Brain microvascular endothelial cell (primary cell): ENCODE data around the gene DCC.
A peak's percentile ranks its signal among the peaks of the same experiment; 100 is the strongest.

Experiments used
- DNase-seq: peaks from one replicate; pipeline ENCODE4 v3.0.0-alpha.2; 2020
- H3K27ac ChIP-seq: fragments of 250-450 bp; sonication (Bioruptor Pico); 2 replicates; pipeline ENCODE4 v1.5.1; 2020; ENCODE audit warnings: mild to moderate bottlenecking, moderate library complexity
- H3K27me3 ChIP-seq: fragments of 250-450 bp; sonication (Bioruptor Pico); replicated peaks from 2 replicates; pipeline ENCODE4 v1.5.1; 2020; ENCODE audit warnings: mild to moderate bottlenecking
- H3K36me3 ChIP-seq: fragments of 250-450 bp; sonication (Bioruptor Pico); replicated peaks from 2 replicates; pipeline ENCODE4 v1.5.1; 2020; ENCODE audit warnings: mild to moderate bottlenecking
- H3K4me3 ChIP-seq: 2 replicates; pipeline ENCODE4 v1.5.1; 2011; ENCODE audit warnings: low read depth, mild to moderate bottlenecking, control low read depth, low read length, moderate library complexity
- CTCF ChIP-seq: IDR thresholded peaks from 2 replicates; pipeline ENCODE4 v1.5.1; 2011; ENCODE audit warnings: low read depth, mild to moderate bottlenecking, moderate library complexity, low read length, control low read depth, inconsistent platforms; ENCODE audit errors: missing control alignments
- in situ Hi-C: cut with HindIII; loops from 2 replicates; pipeline ENCODE4 v1.10.0; 2017; ENCODE audit warnings: low sequenced_read_pairs, low pct_ligation_motif_present

DCC gene

GRCh38 chr18:52342456-52342855 is 2.5 kb downstream of the DCC start:
- Histone ChIP-seq H3K36me3 (no peaks in the 10 kb centered on the region), H3K4me3 (no peak overlapping the region), H3K27ac (no peak overlapping the region), H3K27me3 (peaks cover 2% of the 10 kb centered on the region)
- no peak for TF ChIP-seq CTCF
- in situ Hi-C loops, result no loop called here
- DNase-seq, result no peak

- no peak overlapping the region for H3K27ac ChIP-seq
- no peak for DNase-seq
- peak; percentile 36 for TF ChIP-seq CTCF
- H3K27me3 ChIP-seq, result peaks cover 2% of the 10 kb centered on the region
- in situ Hi-C loops, result no loop called here
- H3K4me3 ChIP-seq, result no peak overlapping the region
- H3K36me3 ChIP-seq, result no peaks in the 10 kb centered on the region
Observed at GRCh38 chr18:52343138-52343537, 3.1 kb downstream of the DCC start.

- H3K27ac ChIP-seq, result no peak overlapping the region
- DNase-seq, result no peak
- no peaks in the 10 kb centered on the region for H3K36me3 ChIP-seq
- H3K27me3 ChIP-seq, result peaks cover 2% of the 10 kb centered on the region
- in situ Hi-C loops, result no loop called here
- TF ChIP-seq CTCF, result no peak
- H3K4me3 ChIP-seq, result no peak overlapping the region
Observed at GRCh38 chr18:52343731-52344340, 3.8 kb downstream of the DCC start.

GRCh38 chr18:52344881-52345280 is 4.9 kb downstream of the DCC start:
- TF ChIP-seq CTCF, result no peak
- H3K36me3 ChIP-seq, result no peaks in the 10 kb centered on the region
- no peak for DNase-seq
- no peak overlapping the region for H3K4me3 ChIP-seq
- H3K27me3 ChIP-seq, result peaks cover 2% of the 10 kb centered on the region
- in situ Hi-C loops, result no loop called here
- H3K27ac ChIP-seq, result no peak overlapping the region

GRCh38 chr18:52345428-52345827 is 5.4 kb downstream of the DCC start:
- DNase-seq, result no peak
- Histone ChIP-seq H3K27ac (no peak overlapping the region), H3K27me3 (peaks cover 2% of the 10 kb centered on the region), H3K4me3 (no peak overlapping the region), H3K36me3 (no peaks in the 10 kb centered on the region)
- no peak for TF ChIP-seq CTCF
- in situ Hi-C loops, result no loop called here

GRCh38 chr18:52348209-52348608 is 8.2 kb downstream of the DCC start:
- Histone ChIP-seq H3K27me3 (no peaks in the 10 kb centered on the region), H3K36me3 (no peaks in the 10 kb centered on the region), H3K27ac (no peak overlapping the region), H3K4me3 (no peak overlapping the region)
- no peak for DNase-seq
- TF ChIP-seq CTCF, result peak; percentile 63
- in situ Hi-C loops, result no loop called here
